Epithelial cell of esophagus (primary cell): ENCODE measurements around the gene TGFB1I1.
"Not testable (repeated sequence)": the region's sequence is repeated elsewhere in the genome, so short reads cannot be mapped to it uniquely, and the experiment has no call there.

ENCODE experiments used
- DNase-seq: peaks from one replicate; pipeline ENCODE4 v3.0.0; 2010; ENCODE audit warnings: low read depth
- H3K4me3 ChIP-seq: 2 replicates; pipeline ENCODE4 v1.5.1; 2011; ENCODE audit warnings: mild to moderate bottlenecking, low read length, control low read depth
- TF ChIP-seq, protein P1 (sequence below): IDR thresholded peaks from 2 replicates; pipeline ENCODE4 v1.5.1; 2011; ENCODE audit warnings: low read depth, mild to moderate bottlenecking, low read length, control low read depth, inconsistent platforms; ENCODE audit not compliant: insufficient read depth; ENCODE audit errors: missing control alignments

Gene TGFB1I1

DNA sequence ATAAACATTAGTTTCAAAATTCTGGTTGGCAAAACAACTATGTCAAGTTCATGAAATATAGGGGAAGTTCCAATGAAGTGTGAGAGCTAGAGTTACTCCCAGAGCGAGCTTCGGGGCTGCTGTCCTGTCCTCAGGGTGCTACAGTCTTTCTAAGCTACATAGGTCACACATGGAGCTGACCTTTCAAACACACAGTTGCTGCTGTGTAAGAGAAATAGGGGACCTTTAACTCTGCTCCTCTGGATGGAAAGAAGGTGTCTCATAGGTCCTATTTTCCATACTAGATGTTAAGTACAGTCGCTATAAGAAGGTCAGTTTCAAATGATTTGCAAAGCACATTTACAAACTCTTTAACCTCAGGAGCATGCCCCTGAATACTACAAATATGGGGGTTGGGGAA lies 49.4 kb downstream of the TGFB1I1 start:
- TF ChIP-seq, protein P1, sequence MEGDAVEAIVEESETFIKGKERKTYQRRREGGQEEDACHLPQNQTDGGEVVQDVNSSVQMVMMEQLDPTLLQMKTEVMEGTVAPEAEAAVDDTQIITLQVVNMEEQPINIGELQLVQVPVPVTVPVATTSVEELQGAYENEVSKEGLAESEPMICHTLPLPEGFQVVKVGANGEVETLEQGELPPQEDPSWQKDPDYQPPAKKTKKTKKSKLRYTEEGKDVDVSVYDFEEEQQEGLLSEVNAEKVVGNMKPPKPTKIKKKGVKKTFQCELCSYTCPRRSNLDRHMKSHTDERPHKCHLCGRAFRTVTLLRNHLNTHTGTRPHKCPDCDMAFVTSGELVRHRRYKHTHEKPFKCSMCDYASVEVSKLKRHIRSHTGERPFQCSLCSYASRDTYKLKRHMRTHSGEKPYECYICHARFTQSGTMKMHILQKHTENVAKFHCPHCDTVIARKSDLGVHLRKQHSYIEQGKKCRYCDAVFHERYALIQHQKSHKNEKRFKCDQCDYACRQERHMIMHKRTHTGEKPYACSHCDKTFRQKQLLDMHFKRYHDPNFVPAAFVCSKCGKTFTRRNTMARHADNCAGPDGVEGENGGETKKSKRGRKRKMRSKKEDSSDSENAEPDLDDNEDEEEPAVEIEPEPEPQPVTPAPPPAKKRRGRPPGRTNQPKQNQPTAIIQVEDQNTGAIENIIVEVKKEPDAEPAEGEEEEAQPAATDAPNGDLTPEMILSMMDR: no peak
- no peak for DNase-seq
- no peak overlapping the region for H3K4me3 ChIP-seq

DNA sequence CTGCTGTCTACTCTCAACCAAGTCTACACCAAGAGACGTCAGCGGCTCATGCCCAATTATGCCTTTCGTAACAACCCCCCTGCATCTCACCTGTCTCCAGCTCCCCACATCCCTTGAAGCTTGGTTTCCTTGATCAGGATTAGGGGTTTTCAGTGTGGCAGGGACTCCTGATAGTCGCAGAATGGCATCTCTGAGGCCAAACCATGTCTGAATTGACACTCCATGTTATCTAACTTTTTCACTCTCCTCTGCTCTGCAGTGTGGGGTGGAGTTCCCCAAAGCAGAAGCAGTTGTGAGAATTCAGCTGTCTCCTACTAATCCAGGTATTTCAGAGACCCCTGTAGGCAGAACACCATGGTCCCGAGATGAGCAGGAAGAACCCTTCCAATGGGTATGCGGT lies 50.1 kb downstream of the TGFB1I1 start:
- no peak for DNase-seq

DNA sequence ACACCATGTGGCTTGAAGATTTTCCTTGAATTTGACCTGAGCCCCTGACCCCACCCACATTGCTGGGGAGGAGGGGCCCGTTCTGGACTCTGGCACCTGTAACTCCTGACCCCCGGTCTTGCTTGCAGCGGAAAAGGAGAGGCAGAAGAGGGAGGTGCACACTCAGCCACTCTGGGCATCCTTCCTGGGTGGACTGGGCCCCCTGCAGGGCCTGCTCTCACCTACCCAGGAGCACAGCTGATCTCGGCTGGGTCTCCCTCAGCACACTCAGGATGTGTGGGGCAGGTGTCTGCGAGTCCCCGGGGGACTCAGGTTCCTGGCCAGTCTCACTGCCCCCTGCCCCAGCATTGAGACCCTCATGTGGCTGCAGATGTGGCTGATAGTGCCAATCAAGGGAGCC lies 51.8 kb downstream of the TGFB1I1 start:
- not testable (repeated sequence) for DNase-seq, H3K4me3 ChIP-seq

More for the DNA sequence above, 50.1 kb downstream of the TGFB1I1 start:
- H3K4me3 ChIP-seq: no peak overlapping the region
- TF ChIP-seq, protein P1: no peak

DNA sequence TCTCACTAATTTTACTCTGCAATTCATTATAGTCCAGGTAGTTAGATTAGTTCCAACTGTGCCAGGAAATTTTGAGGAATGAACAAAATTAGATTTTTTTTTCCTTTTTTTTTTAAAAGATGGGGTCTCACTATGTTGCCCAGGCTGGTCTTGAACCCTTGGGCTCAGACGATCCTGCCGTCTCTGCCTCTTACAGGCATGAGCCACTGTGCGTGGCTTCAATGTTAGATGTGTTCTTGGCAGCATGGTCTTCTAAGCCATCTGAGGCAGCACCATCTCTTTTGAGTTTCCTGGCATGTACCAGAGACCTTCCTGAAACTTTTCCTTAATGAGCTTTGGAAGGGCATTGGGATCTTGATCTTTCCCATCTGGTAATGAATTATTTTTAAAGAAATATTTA lies 53.2 kb downstream of the TGFB1I1 start:
- no peak overlapping the region for H3K4me3 ChIP-seq
- DNase-seq: no peak
- TF ChIP-seq, protein P1: no peak
